ENCODE results near the gene TSFM.
A peak's percentile ranks its signal among the peaks of the same experiment; 100 is the strongest.

TSFM gene

GRCh38 chr12:57782608-57783465 lies at the start of gene TSFM:
Gene TSFM, plus strand, starts transcription at chr12:57782787. Its CDS starts 15 bp downstream, at chr12:57782802.
- peak; percentile 90 for DNase-seq (ENCODE audit: low spot score)

GRCh38 chr12:57733928-57734327 lies 48.7 kb upstream of the TSFM start:
- no peak for DNase-seq (ENCODE audit: low spot score)

- DNase-seq (ENCODE audit: low spot score) = no peak
Observed at GRCh38 chr12:57734591-57734990, 48.0 kb upstream of the TSFM start.

- peak; percentile 33 for DNase-seq (ENCODE audit: low spot score)
Observed at GRCh38 chr12:57735198-57735855, 47.3 kb upstream of the TSFM start.

GRCh38 chr12:57735952-57736740 lies 46.4 kb upstream of the TSFM start:
- DNase-seq (ENCODE audit: low spot score) = peak; percentile 89

GRCh38 chr12:57736741-57737466 lies 45.7 kb upstream of the TSFM start:
- DNase-seq (ENCODE audit: low spot score) = no peak

- DNase-seq (ENCODE audit: low spot score) = peak; percentile 59
Observed at GRCh38 chr12:57737467-57738460, 44.8 kb upstream of the TSFM start.

GRCh38 chr12:57738661-57739237 lies 43.8 kb upstream of the TSFM start, which contains the start of gene AGAP2:
Gene AGAP2, minus strand, starts transcription at chr12:57738742. Its CDS starts 496 bp downstream, at chr12:57738246.
- DNase-seq (ENCODE audit: low spot score) = peak; percentile 71

GRCh38 chr12:57739387-57739786 lies 43.2 kb upstream of the TSFM start:
- no peak for DNase-seq (ENCODE audit: low spot score)

- DNase-seq (ENCODE audit: low spot score) = no peak
Observed at GRCh38 chr12:57739914-57740538, 42.6 kb upstream of the TSFM start.

GRCh38 chr12:57740656-57741412 lies 41.8 kb upstream of the TSFM start:
- DNase-seq (ENCODE audit: low spot score) = no peak

- no peak for DNase-seq (ENCODE audit: low spot score)
Observed at GRCh38 chr12:57741413-57741789, 41.2 kb upstream of the TSFM start.

GRCh38 chr12:57741844-57742738 lies 40.5 kb upstream of the TSFM start:
- no peak for DNase-seq (ENCODE audit: low spot score)

- no peak for DNase-seq (ENCODE audit: low spot score)
Observed at GRCh38 chr12:57743769-57744168, 38.8 kb upstream of the TSFM start.

- no peak for DNase-seq (ENCODE audit: low spot score)
Observed at GRCh38 chr12:57744194-57744776, 38.3 kb upstream of the TSFM start.

- DNase-seq (ENCODE audit: low spot score) = peak; percentile 95
Observed at GRCh38 chr12:57744777-57745484, 37.7 kb upstream of the TSFM start, which contains the start of gene TSPAN31. Gene TSPAN31, plus strand, starts transcription at chr12:57745039. Its CDS starts 116 bp downstream, at chr12:57745155.

- DNase-seq (ENCODE audit: low spot score) = no peak
Observed at GRCh38 chr12:57745485-57745881, 37.1 kb upstream of the TSFM start.

Measured in iPS-NIHi11 (cell line).